Right lobe of liver (tissue), 4 donors: ENCODE measurements around the gene GIGYF2.

Source experiments
- POLR2A ChIP-seq: fragments of 450-650 bp; IDR thresholded peaks from one replicate; pipeline ENCODE4 v1.6.1; 2017; ENCODE audit warnings: antibody characterized with exemption, mild to moderate bottlenecking
- TF ChIP-seq, protein P1 (sequence below), 4 donors: fragments of 200-600 bp in 3 of 4; fragments of 450-650 bp in 1 of 4; IDR thresholded peaks; one replicate each; pipeline versions ENCODE4 v1.5.1 to v1.8.0; 2016 to 2022; ENCODE audit warnings: antibody characterized with exemption in 4 of 4, mild to moderate bottlenecking in 2 of 4
- donor health status: DM: no; HTN: no; CAD: no.
- donor health status: DM: no; HTN: no; CAD: no.
- donor health status: DM: no; HTN: yes; CAD: no.

DNA sequence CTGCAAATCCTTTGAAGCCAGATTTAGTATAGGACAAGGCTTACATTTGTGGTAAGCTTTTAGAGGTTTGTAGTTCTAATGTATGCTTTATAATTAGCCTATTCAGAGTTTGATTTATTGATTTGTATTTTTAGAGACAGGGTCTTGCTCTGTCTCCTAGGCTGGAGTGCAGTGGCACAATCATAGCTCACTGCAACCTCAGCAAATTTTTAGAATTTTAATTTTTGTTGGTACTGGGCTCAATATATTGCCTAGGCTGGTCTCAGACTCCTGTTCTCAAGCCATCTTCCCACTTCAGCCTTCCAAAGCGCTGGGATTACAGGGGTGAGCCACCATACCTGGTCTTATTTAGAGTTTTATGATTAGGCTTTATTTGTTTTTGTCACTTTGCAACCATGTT, 74.7 kb downstream of the GIGYF2 start:
- TF ChIP-seq, protein P1, sequence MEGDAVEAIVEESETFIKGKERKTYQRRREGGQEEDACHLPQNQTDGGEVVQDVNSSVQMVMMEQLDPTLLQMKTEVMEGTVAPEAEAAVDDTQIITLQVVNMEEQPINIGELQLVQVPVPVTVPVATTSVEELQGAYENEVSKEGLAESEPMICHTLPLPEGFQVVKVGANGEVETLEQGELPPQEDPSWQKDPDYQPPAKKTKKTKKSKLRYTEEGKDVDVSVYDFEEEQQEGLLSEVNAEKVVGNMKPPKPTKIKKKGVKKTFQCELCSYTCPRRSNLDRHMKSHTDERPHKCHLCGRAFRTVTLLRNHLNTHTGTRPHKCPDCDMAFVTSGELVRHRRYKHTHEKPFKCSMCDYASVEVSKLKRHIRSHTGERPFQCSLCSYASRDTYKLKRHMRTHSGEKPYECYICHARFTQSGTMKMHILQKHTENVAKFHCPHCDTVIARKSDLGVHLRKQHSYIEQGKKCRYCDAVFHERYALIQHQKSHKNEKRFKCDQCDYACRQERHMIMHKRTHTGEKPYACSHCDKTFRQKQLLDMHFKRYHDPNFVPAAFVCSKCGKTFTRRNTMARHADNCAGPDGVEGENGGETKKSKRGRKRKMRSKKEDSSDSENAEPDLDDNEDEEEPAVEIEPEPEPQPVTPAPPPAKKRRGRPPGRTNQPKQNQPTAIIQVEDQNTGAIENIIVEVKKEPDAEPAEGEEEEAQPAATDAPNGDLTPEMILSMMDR (IDR thresholded peaks at IDR 0.05), result no peak
- no peak for TF ChIP-seq POLR2A
